ENCODE results near the gene EDC4.
"Not testable (repeated sequence)": the region's sequence is repeated elsewhere in the genome, so short reads cannot be mapped to it uniquely, and the experiment has no call there.

The EDC4 gene

DNA sequence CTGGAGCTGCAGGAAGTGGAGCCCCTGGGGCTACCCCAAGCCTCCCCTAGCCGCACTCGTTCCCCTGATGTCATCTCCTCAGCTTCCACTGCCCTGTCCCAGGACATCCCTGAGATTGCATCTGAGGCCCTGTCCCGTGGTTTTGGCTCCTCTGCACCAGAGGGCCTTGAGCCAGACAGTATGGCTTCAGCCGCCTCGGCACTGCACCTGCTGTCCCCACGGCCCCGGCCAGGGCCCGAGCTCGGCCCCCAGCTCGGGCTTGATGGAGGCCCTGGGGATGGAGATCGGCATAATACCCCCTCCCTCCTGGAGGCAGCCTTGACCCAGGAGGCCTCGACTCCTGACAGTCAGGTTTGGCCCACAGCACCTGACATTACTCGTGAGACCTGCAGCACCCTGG is 7.7 kb downstream of the EDC4 start:
- no peak for DNase-seq

DNA sequence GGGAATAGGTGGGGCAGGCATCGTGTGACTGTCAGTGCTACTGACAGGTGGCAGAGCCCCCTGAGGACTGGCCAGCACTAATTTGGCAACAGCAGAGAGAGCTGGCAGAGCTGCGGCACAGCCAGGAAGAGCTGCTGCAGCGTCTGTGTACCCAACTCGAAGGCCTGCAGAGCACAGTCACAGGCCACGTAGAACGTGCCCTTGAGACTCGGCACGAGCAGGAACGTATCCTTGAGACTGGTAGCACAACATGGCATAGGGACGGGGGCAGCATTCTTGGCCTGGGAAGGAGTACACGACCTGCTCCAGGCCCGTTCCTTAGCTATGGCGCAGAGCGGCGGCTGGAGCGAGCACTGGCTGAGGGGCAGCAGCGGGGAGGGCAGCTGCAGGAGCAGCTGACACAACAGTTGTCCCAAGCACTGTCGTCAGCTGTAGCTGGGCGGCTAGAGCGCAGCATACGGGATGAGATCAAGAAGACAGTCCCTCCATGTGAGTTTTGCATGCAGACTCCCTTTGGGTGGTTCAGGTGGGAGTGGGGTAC is 8.8 kb downstream of the EDC4 start:
- no peak for DNase-seq

DNA sequence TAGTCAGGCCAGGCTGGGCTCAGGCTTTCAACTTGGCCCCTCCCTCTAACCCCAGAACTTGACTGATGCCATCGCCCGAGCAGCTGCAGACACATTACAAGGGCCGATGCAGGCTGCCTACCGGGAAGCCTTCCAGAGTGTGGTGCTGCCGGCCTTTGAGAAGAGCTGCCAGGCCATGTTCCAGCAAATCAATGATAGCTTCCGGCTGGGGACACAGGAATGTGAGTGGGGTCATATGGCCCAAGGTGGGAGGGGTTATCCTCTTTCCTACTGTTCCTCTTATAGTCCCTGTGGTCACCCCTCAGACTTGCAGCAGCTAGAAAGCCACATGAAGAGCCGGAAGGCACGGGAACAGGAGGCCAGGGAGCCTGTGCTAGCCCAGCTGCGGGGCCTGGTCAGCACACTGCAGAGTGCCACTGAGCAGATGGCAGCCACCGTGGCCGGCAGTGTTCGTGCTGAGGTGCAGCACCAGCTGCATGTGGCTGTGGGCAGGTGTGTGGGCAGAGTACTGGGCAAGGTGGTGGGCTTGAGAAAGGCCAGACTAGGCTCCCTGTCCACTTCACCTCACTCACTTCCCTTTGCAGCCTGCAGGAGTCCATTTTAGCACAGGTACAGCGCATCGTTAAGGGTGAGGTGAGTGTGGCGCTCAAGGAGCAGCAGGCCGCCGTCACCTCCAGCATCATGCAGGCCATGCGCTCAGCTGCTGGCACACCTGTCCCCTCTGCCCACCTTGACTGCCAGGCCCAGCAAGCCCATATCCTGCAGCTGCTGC is 9.7 kb downstream of the EDC4 start:
- no peak for DNase-seq

DNA sequence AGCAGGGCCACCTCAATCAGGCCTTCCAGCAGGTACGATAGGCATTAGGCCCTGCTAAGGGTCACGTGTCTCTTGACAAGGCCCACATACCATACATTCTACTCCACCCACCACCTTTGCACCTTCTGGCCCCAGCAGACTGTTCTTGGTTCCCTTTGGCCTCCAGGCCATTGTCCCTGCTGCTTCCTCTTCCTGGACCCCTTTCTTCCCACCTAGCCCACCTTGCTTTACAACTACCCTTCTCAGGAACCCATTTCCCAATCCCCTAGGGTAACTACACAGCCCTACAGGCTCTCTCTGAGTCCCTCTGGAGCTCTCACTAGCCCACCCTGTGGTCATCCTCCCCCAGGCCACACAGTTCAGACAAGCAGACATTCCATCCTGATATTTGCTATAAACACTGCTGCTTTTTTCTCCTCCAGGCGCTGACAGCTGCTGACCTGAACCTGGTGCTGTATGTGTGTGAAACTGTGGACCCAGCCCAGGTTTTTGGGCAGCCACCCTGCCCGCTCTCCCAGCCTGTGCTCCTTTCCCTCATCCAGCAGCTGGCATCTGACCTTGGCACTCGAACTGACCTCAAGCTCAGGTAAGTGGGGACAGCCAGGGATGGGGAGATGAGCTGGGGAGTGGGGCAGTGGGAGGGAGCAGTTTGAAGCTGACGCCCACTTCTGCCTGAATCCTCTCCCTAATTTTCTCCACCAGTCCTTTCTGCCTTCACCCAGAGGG is 10.5 kb downstream of the EDC4 start:
- DNase-seq = no peak

DNA sequence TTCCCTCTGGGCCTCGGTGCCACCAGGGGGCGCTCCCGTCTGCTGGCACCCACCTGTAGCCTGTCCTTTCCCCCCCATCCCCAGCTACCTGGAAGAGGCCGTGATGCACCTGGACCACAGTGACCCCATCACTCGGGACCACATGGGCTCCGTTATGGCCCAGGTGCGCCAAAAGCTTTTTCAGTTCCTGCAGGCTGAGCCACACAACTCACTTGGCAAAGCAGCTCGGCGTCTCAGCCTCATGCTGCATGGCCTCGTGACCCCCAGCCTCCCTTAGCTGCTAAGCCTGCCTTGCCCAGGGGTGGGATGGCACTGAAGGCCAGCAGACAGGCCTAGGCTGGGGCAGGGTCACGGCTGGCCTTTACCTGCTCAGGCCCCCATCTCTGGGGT is 11.0 kb downstream of the EDC4 start:
- no peak for DNase-seq

DNA sequence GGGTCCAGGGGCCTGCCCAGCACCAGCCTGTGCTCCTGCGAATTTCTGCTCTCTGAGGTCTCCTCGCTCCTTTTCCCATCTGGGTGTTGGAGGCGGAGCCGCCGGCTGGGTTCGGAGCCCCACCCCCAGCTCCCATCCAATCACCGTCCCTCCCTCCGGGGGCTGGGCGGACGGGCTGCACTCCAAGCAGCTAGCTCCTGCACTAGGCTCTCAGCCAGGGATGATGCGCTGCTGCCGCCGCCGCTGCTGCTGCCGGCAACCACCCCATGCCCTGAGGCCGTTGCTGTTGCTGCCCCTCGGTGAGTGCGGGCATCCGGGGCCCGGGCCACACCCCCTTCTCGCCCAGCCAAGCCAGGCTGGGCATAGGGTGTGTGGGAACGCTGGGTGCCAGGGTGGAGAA is 11.8 kb downstream of the EDC4 start, which contains the start of gene NRN1L:
NRN1L (plus strand) TSS at position 202 of the 400 bp plus-strand sequence; CDS start at position 221, 19 bp downstream.
- DNase-seq = no peak

DNA sequence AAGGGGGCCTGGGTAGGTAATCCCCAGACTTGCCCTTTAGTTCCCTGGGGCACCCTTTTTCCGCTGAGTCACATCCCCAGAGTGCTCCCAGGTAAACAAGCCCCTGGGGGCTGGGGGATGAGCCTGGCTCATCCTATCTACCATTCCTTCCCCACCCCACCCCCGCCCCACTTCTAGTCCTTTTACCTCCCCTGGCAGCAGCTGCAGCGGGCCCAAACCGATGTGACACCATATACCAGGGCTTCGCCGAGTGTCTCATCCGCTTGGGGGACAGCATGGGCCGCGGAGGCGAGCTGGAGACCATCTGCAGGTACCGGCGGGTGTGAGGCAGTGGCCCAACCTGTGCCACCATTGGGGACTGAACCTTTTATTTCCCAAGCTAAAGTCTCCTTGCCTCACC is 12.7 kb downstream of the EDC4 start:
- no peak for DNase-seq

DNA sequence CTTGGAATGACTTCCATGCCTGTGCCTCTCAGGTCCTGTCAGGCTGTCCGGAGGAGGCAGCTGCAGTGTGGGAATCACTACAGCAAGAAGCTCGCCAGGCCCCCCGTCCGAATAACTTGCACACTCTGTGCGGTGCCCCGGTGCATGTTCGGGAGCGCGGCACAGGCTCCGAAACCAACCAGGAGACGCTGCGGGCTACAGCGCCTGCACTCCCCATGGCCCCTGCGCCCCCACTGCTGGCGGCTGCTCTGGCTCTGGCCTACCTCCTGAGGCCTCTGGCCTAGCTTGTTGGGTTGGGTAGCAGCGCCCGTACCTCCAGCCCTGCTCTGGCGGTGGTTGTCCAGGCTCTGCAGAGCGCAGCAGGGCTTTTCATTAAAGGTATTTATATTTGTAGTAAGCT is 13.1 kb downstream of the EDC4 start:
- DNase-seq = no peak

DNA sequence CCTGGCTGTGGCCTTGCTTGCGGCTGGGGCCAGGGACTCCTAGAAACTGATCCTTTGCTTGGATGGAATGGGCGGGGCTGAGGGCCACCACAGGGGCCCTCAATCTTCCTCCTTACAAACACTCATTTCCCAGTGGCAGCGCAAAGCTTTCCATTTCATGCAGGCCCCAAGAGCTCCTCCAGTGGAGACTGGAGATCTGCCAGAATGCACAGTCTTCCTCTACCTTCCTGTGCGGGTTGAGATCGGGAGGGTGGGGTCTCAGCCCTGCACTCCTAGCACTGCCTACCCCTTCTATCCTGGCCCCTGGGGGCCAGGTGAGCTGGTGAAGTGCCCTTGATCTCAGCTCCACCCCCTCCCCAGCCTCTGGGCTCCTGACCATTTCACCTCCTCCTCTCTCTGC is 13.5 kb downstream of the EDC4 start:
- DNase-seq = no peak

DNA sequence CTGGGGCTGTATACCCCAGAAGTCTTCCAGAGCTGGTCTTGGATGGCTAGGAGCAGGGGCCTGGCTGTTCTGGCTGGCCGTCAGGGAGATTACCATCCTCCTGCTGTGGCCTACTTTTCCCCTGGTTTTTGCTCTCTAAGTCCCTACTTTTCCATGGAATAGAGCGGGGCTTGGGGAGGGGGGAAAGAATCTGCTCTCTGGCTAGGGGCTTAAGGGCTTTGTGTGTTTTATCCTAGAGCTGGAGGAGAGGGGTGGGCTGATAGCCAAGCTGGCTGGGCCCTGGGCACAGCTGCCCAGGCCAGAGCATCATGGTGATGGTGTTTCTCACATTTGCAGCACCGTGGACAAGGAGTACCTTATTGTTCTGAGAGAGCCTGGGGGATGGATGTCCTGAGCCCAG is 15.5 kb downstream of the EDC4 start:
- DNase-seq = no peak

DNA sequence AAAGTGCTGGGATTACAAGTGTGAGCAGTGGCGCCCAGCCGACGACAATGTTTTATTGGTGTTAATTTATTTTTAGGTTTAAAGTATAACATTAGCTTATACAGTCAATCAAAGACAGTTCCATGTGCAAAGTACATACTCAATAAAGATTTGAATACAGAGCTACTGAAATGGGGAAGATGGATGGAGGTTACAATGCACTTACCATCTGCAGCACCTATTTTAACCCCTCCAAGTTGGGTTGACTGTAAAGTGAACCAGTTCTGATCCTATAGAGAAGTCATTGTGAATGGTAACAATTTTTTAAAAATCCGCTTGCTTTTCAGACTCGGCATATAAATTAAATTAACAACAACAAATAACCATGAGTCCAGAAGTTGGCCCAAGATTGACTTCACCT is 19.5 kb downstream of the EDC4 start:
- DNase-seq = no peak

DNA sequence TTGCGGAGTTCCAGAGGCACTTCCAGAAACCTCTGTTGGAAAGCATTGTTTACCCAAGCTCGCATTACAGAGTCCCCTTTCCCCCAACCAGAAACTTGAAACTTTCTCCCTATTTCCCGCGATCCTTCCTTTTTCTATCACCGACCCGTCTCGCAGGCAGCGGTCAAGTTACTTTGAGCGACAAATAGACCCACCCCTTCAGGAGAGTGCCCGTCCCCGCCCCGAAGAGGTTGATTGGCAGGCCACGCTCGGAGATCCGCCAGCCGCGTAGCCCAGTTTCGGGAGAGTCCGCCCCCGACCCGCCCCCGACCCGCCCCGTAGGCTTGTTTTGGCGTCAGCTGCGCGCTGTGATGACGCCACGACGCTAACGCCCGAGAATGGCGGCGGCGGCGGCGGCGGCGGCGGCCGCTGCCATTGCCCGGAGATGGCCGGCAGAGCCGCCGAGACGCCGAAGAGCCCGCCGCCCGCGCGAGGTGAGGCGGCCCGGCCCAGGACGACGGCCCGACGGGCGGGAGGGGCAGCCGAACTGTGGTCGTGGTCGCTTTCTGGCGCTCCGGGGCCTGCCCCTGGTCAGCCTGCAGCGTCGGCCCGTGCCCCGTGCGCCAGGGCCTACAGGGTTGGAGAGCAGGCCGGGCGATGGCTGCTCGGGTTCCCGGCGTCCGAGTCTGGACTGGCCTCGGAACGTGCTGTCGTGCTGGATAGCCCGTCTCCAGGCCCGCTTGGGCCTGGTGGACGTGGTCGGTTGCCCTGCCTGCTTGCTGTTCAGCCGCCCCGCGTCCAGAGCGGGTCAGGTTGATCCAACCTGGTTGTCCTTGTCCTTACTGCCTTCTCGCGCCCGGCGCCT is 20.3 kb downstream of the EDC4 start, which contains the start of gene PSKH1:
PSKH1 (plus strand) TSS at position 356 of the 844 bp plus-strand sequence. CDS start 15,496 bp downstream, outside the sequence.
- peak; percentile 74 for DNase-seq

DNA sequence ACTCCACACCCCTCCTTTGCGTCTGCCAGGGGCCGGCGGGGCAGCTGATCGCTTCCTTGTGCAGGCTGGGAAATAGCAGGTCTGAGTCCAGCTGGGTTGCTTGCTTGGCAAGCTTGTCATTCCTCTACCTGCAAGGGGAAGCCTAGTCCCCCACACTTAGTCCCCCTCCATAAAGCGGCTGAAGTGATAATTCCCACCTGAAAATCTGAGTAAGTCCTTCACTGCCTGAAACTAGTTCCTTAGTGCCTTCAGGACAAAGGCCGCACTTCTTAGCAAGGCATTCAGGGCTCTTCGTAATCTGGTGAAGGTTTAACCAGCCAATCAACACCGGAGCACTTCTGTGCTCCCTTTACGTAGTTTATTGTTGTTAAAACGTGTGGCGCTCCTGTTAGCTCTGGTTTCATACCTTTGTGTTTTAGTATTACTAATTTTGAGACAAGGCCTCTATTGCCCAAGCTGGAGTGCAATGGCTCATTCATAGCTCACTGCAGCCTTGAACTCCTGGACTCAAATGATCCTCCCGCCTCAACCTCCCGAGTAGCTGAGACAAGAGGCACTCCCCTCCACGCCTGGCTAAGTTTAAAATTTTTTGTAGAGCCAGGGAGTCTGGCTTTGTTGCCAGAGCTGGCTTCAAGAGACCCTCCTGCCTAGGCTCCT is 21.0 kb downstream of the EDC4 start:
- DNase-seq = no peak

DNA sequence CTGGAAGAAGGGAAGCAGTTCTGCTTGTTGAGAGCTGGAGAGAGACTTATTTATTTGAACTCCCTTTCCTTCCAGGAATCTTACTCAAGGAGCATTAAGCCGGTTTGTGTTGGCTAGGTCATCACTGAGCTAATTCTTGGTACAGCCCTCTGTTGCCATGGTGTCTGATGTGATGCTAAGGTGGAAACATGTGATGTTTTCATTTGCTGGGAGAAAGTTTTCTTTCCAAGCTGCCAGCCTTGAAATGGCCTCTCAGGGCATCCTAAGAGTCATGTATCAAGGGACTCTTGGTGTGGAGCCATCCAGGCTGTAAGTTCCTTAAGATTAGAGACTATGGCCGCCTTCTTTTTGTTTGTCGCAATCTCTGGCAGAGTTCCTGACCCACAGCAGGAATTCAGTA is 24.4 kb downstream of the EDC4 start:
- no peak for DNase-seq

DNA sequence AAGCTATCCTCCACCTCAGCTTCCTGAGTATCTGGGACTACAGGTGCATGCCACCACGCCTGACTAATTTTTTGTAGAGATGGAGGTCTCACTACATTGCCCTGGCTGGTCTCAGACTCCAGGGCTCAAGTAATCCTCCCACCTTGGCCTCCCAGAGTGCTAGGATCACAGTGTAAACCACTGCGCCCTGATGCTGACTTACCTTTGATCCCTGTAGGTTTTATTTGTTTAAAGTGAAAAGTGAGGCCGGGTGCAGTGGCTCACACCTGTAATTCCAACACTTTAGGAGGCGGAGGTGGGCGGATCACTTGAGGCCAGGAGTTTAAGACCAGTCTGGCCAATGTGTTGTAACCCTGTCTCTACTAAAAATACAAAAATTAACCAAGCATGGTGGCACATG is 28.9 kb downstream of the EDC4 start:
- no peak for DNase-seq

DNA sequence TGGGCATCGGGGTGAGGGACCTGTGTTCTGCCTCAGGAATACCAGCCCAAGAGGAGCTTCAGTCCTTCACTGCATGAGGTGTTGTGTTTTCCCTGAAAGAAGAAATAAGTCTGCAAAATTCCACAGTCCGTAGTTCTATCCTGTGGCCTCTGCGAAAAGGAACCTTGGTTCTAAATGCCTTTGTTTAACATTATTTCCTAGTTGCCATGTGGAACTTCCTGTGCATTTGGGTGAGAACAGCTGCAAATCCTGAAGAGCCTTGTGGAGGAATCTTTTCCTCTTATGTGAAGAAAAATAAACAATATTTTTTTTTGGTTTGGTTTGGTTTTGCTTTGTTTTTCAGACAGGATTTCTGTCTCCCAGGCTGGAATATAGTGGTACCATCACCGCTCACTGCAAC is 30.0 kb downstream of the EDC4 start:
- no peak for DNase-seq

DNA sequence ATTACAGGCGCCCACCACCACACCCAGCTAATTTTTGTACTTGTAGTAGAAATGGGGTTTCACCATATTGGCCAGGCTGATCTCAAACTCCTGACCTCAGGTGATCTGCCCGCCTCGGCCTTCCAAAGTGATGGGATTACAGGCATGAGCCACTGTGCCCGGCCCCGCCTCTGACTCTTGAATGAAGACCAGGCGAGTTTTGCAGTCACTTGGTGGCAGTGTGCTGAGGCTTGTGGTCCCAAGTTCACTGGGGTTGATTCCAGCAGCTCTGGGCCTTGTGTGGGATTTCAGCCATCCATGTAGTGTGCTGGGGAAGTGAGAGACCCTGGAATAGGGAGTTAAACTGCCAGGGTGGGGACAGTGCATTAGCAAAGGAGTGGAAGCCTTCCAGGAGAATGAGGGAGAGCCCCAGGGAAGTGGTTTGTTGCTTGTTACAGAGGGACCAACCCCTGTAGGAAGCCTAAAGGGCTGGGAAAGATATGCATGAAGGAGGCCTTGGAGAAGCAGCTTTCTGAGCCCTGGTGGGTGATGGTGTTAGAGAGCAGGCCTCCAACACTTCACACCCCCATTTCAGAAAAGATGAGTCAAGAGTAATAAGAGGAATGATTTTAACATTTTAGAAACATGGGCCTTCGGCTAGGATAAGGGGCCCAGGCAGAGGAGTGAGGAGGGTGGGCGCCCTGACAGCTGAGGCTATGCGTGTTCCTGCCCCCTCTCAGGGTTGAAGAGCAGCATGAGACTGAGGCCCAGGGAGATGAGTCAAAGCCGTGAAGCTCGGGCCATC is 34.7 kb downstream of the EDC4 start:
- DNase-seq = no peak

DNA sequence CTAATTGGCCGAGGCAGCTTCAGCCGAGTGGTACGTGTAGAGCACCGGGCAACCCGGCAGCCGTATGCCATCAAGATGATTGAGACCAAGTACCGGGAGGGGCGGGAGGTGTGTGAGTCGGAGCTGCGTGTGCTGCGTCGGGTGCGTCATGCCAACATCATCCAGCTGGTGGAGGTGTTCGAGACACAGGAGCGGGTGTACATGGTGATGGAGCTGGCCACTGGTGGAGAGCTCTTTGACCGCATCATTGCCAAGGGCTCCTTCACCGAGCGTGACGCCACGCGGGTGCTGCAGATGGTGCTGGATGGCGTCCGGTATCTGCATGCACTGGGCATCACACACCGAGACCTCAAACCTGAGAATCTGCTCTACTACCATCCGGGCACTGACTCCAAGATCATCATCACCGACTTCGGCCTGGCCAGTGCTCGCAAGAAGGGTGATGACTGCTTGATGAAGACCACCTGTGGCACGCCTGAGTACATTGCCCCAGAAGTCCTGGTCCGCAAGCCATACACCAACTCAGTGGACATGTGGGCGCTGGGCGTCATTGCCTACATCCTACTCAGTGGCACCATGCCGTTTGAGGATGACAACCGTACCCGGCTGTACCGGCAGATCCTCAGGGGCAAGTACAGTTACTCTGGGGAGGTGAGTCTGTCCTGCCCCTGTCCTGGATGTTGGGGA is 36.3 kb downstream of the EDC4 start:
- DNase-seq = no peak

DNA sequence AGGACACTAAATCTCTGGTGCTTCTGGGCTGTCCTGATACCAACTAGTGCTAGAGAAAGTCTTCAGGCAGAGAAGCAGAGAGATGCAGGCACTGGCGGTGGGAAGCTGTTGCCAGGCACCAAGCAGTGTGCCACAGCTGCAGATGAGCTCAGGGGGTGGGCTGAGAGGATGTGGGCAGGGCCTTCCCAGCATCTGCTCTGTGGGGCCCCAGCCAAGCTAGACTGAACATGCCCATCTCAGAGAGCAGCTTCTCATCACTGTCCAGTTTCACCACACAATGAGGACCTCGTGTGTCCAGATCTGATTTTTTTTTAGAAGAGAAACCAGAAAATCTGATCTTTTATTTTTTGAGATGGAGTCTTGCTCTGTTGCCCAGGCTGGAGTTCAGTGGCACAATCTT is 37.3 kb downstream of the EDC4 start:
- no peak for DNase-seq

DNA sequence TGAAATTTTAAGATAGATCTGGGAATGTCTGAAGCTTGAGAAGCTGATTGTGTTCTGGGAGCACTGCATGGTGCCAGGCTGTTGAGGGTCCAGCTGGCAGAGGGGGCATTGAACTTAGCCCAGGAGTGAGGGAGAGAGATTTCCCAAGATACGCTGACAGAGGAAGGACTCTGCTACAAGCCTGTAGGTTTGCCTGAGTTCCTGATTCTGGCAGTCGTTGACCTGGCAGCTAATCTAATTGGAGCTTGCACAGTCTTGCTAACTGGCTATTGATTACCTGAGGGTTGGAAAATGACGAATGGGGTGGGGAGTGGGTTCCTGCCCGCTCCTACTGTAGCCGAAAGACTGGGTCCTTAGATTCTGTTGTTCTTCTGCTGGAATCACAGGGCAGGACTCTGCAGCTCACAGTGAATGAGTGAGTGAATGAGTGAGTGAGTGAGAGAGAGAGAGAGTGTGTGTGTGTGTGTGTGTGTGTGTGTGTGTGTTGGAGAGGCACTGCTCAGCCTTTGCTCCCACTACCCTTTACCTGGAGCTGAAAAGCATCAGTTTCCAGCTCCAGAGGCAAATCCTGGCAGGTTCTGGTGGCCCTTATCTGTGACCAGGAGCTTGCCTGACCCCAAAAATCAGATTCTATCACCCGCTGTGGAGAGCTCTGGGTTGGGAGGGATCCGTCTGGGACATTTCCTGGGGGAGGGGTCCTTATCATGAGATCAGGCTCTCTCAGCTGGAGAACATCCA is 42.1 kb downstream of the EDC4 start:
- no peak for DNase-seq

DNA sequence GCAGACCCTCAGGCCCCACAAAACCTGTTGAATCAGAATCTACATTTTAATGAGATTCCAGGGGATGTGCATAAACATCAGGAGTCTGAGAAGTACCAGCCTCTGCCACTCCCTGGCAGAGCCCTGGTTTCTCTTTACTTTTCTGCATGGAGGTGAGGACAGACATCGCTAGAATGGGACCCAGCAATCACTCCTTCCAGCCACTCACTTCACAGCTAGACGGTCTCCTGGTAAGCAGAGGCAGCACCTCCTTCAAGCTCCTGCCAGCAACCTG is 42.6 kb downstream of the EDC4 start:
- DNase-seq = not testable (repeated sequence)
